ENCODE measurements around the gene BBX.

DNA sequence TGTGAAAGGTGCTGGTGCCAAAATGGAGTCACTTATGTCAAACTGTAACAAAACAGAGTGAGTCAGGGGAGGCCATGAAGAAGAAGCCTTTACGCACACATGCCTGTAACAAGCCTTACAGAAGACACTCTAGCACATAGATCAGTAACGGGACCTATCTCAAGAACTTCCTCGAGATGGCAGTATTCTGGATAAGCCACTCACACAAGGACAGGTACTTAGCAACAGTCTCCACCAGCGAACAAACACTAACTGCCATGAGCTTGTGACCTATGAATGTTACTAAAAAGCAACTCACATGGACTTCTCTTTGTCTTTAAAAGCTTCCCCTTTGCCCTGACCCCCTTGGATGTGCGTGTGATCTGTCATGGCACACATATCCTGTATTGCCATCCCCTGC, 332.9 kb downstream of the BBX start:
- TF ChIP-seq, protein P1, sequence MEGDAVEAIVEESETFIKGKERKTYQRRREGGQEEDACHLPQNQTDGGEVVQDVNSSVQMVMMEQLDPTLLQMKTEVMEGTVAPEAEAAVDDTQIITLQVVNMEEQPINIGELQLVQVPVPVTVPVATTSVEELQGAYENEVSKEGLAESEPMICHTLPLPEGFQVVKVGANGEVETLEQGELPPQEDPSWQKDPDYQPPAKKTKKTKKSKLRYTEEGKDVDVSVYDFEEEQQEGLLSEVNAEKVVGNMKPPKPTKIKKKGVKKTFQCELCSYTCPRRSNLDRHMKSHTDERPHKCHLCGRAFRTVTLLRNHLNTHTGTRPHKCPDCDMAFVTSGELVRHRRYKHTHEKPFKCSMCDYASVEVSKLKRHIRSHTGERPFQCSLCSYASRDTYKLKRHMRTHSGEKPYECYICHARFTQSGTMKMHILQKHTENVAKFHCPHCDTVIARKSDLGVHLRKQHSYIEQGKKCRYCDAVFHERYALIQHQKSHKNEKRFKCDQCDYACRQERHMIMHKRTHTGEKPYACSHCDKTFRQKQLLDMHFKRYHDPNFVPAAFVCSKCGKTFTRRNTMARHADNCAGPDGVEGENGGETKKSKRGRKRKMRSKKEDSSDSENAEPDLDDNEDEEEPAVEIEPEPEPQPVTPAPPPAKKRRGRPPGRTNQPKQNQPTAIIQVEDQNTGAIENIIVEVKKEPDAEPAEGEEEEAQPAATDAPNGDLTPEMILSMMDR (conservative IDR thresholded peaks at IDR 0.05; ENCODE audit: low read depth, low read length) = no peak
- TF ChIP-seq POLR2A (IDR thresholded peaks at IDR 0.05; ENCODE audit: low read depth, low read length) (no peak), NFE2L2 (IDR thresholded peaks at IDR 0.05; ENCODE audit: low read depth, low read length) (no peak)

Measured in IMR-90 (cell line).